Nephron progenitor cell (in vitro differentiated cells): Measurements from ENCODE around the gene GSG1L.
A peak's percentile ranks its signal among the peaks of the same experiment; 100 is the strongest.

Experiments
- DNase-seq: peaks from one replicate; pipeline ENCODE4 v3.0.0; 2021
- H3K27ac Mint-ChIP-seq: 2 replicates; pipeline ENCODE4 v1.8.0; 2021; ENCODE audit warnings: mild to moderate bottlenecking, moderate library complexity, mixed read lengths
- H3K27me3 Mint-ChIP-seq: 2 replicates; pipeline ENCODE4 v1.8.0; 2021; ENCODE audit warnings: mild to moderate bottlenecking, low read depth, mixed read lengths; ENCODE audit not compliant: poor library complexity
- H3K36me3 Mint-ChIP-seq: 2 replicates; pipeline ENCODE4 v1.8.0; 2021; ENCODE audit warnings: low read depth, mixed read lengths
- H3K4me1 Mint-ChIP-seq: 2 replicates; pipeline ENCODE4 v1.8.0; 2021; ENCODE audit warnings: mixed read lengths
- H3K4me3 Mint-ChIP-seq: 2 replicates; pipeline ENCODE4 v1.8.0; 2021; ENCODE audit warnings: mild to moderate bottlenecking, moderate library complexity, mixed read lengths
- H3K9me3 Mint-ChIP-seq: 2 replicates; pipeline ENCODE4 v1.8.0; 2021; ENCODE audit warnings: mild to moderate bottlenecking, moderate library complexity, mixed read lengths
- TF ChIP-seq, protein P1 (sequence below): fragments of 200-600 bp; sonication (generic); IDR thresholded peaks from 2 replicates; pipeline ENCODE4 v1.5.0; 2021; ENCODE audit warnings: antibody characterized with exemption

Gene GSG1L

GRCh38 chr16:27868180-27868579 lies 195.3 kb downstream of the GSG1L start:
- H3K4me3 Mint-ChIP-seq: no peak overlapping the region
- TF ChIP-seq, protein P1, sequence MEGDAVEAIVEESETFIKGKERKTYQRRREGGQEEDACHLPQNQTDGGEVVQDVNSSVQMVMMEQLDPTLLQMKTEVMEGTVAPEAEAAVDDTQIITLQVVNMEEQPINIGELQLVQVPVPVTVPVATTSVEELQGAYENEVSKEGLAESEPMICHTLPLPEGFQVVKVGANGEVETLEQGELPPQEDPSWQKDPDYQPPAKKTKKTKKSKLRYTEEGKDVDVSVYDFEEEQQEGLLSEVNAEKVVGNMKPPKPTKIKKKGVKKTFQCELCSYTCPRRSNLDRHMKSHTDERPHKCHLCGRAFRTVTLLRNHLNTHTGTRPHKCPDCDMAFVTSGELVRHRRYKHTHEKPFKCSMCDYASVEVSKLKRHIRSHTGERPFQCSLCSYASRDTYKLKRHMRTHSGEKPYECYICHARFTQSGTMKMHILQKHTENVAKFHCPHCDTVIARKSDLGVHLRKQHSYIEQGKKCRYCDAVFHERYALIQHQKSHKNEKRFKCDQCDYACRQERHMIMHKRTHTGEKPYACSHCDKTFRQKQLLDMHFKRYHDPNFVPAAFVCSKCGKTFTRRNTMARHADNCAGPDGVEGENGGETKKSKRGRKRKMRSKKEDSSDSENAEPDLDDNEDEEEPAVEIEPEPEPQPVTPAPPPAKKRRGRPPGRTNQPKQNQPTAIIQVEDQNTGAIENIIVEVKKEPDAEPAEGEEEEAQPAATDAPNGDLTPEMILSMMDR: no peak
- H3K9me3 Mint-ChIP-seq: peaks cover 27% of the 10 kb centered on the region
- peaks cover 9% of the 10 kb centered on the region for H3K27me3 Mint-ChIP-seq
- H3K27ac Mint-ChIP-seq: no peak overlapping the region
- no peaks in the 10 kb centered on the region for H3K4me1 Mint-ChIP-seq
- no peaks in the 10 kb centered on the region for H3K36me3 Mint-ChIP-seq
- DNase-seq: no peak

DNA sequence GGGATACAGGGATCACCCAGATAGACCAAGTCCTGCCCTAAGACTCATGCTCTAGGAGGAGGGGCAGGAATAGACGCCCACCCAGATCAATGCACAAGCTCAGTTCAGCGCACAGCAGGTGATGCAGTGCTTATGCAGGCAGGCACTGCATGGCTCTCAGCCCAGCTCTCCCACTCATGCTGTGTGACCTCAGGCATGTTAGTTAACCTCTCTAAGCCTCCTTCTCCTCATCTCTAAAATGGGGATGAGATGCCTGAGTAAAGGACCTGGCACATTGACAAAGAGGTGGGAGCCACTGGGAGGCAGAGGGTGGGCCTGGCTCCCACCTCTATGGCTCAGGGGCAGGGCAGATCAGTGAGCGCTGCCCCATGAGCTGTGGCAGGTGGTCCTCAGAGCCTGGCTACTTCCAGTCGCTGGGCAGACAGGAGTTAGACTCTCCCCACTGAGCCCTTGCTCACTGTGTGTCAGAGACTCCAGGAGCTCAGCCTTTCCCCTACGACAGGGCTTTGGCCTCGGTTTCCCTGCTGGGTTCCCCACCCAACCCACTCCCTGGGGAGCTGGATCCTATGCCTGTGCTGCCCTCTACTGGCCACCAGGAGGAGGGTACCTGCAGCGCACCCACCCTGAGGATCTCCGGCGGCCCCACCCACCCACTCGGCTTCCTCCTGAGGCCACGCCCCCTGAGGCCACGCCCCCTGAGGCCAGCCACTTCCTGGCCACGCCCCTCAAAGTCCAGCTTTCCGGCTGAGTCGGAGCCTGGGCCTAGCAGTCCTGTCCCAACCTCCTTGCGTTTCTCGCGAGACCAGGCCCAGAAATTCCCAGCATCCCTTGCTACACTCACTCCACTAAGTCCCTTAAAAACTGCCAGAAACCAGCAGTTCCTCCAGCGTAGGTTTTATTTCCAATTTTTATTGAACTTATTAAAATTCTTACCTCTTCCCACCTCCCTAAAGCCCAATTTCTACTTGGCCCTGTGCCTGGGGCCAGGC lies 196.1 kb downstream of the GSG1L start:
- Mint-ChIP-seq H3K27me3 (peaks cover 9% of the 10 kb centered on the region), H3K9me3 (peaks cover 24% of the 10 kb centered on the region), H3K27ac (no peak overlapping the region), H3K36me3 (no peaks in the 10 kb centered on the region), H3K4me1 (no peaks in the 10 kb centered on the region), H3K4me3 (no peak overlapping the region)
- peak; percentile 90 for DNase-seq
- TF ChIP-seq, protein P1: peak; percentile 68

DNA sequence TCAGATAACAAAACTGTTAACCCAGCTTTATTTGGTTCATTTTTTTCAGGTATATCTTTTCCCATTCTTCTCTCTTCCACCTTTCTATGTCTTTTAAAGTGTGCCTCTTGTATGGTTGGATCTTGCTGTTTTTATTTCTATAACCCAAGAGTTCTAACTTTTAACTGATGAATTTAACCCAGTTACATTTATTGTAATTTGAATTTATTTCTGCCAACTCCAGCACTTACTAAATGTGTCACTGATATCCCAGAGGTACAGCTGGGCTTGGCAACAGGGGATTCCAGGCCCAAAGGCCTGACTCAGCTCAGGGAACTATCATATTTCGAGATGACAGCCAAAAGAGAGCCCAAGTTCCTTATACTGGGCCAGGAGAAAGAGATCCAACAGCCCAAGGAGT lies 200.1 kb downstream of the GSG1L start:
- H3K27me3 Mint-ChIP-seq: peaks cover 9% of the 10 kb centered on the region
- TF ChIP-seq, protein P1: no peak
- H3K27ac Mint-ChIP-seq: no peak overlapping the region
- H3K4me1 Mint-ChIP-seq: no peaks in the 10 kb centered on the region
- no peak overlapping the region for H3K4me3 Mint-ChIP-seq
- no peaks in the 10 kb centered on the region for H3K36me3 Mint-ChIP-seq
- peaks cover 19% of the 10 kb centered on the region for H3K9me3 Mint-ChIP-seq
- DNase-seq: no peak

DNA sequence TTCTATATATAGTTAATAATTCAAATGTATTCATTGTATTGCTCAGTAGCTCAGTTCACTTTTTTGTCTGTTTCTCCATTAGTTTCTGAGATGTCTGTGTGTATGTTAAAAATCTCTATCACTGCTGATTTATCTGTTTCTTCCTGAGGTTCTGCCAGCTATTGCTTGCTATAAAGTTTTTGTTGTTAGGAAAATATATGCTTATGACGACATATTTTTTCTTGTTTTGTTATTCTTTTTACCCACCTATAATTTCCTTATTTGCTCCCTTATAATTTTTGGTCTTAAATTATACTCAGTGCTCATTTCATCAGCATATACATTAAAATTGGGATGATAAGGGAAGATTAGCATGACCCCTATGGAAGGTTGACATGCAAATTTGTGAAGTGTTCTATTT lies 200.6 kb downstream of the GSG1L start:
- TF ChIP-seq, protein P1: no peak
- H3K4me1 Mint-ChIP-seq: no peaks in the 10 kb centered on the region

GRCh38 chr16:27860091-27860490 lies 203.4 kb downstream of the GSG1L start:
- no peaks in the 10 kb centered on the region for H3K27me3 Mint-ChIP-seq
- no peaks in the 10 kb centered on the region for H3K36me3 Mint-ChIP-seq
- H3K4me1 Mint-ChIP-seq: peaks cover 2% of the 10 kb centered on the region
- TF ChIP-seq, protein P1: no peak
- H3K9me3 Mint-ChIP-seq: peaks cover 19% of the 10 kb centered on the region
- H3K4me3 Mint-ChIP-seq: no peak overlapping the region
- H3K27ac Mint-ChIP-seq: no peak overlapping the region
- no peak for DNase-seq

More for the DNA sequence above, 200.6 kb downstream of the GSG1L start:
- no peak for DNase-seq
- H3K36me3 Mint-ChIP-seq: no peaks in the 10 kb centered on the region
- H3K4me3 Mint-ChIP-seq: no peak overlapping the region
- no peak overlapping the region for H3K27ac Mint-ChIP-seq
- H3K9me3 Mint-ChIP-seq: peaks cover 19% of the 10 kb centered on the region
- peaks cover 8% of the 10 kb centered on the region for H3K27me3 Mint-ChIP-seq
